GM18502 (cell line): Measurements from ENCODE around the gene SLC16A13.
"Not testable (repeated sequence)": the region's sequence is repeated elsewhere in the genome, so short reads cannot be mapped to it uniquely, and the experiment has no call there.

Experiments used
- ATAC-seq: cut with Tn5 transposase; IDR thresholded peaks from one replicate; pipeline ENCODE4 v1.9.1; 2021; ENCODE audit warnings: mild to moderate bottlenecking; ENCODE audit not compliant: unreplicated experiment, poor library complexity

Gene SLC16A13

DNA sequence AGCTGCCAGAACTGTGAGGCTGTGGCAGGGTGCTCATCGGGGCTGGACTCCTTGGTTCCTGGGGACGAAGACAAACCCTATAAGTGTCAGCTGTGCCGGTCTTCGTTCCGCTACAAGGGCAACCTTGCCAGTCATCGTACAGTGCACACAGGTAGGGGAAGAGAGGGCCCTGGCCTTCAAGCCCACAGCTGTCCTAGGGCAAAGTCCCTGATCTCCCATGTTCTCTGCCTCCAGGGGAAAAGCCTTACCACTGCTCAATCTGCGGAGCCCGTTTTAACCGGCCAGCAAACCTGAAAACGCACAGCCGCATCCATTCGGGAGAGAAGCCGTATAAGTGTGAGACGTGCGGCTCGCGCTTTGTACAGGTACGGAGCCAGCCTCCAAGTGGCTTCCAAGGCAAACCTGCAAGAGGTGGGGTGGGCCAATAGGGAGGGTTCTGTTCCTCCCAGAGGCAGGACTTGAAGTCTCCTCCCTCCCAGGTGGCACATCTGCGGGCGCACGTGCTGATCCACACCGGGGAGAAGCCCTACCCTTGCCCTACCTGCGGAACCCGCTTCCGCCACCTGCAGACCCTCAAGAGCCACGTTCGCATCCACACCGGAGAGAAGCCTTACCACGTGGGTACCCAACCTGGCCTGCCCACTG lies 9.2 kb upstream of the SLC16A13 start:
- no peak for ATAC-seq

DNA sequence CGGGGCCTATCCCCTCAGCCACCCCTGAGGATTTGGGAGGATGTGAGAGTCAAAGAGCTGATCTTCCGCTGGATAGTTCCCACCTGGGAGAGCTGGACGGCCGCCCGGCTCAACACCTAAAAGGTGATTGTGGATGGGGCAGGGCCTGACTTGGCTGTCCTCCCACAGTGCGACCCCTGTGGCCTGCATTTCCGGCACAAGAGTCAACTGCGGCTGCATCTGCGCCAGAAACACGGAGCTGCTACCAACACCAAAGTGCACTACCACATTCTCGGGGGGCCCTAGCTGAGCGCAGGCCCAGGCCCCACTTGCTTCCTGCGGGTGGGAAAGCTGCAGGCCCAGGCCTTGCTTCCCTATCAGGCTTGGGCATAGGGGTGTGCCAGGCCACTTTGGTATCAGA lies 8.5 kb upstream of the SLC16A13 start:
- ATAC-seq: no peak

DNA sequence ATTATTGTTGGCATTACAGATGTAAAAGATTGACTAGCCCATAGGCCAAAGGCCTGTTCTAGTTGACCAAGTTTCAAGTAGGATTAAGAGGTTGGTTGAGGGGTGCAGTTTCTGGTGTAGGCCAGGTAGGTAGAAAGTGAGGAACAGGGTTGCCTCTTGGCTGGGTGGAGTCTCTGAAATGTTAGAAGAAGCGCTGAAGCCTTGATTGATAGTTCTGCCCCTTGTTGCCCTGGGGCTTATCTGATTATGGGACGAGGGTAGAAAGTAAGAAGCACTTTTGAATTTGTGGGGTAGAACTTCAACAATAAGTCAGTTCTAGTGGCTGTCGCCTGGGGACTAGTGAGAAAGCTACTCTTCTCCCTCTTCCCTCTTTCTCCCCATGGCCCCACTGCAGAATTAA lies 6.7 kb upstream of the SLC16A13 start:
- ATAC-seq: no peak

DNA sequence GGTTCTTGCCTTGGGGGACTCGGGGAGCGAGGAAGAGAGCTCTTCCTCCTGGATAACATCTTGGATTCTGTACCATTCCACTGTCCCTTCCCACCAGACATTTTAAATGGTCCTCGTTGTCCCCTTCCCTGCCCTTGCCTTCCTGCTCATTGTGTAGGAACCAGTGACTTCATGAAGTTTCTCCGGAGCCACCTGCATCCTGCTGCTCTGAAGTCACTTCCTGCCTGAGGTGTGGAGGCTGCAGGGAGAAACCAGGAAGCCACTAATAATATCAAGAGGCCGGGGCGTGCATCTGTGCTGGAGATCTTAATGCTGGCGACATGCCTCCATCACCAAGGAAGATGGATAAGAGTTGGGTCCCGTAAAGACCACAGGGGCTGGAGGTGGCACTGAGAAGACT lies 6.2 kb upstream of the SLC16A13 start:
- no peak for ATAC-seq

DNA sequence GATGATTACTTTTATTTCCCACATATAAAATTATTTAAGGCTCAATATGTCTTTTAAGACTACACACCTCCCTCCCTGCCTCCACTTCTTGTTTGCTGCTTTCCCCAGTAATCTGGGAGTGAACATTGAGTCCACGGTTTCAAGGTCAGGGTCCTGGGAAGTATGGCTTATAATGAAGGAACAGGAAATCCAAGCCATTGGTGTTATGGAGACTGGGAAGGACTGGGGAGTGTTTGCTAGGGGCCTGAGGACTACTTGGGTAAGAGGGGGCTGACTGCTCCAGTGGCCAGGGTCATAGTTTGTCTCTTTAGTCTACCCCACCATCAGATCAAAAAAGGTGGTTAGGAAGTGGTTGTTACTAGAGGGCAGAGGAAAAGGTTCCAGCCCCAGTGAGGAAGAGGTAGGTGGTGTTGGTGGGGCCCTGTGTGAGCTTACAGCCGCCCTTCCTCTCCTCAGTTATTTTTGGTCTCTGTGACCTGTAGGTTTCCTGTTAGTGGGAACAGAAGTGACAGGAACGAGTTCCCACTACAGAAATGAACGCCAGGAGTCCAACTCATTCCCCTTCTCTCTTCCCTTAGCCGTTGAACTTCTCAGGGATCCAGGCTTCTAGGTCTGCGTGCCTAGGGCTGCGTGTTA lies 742 bp upstream of the SLC16A13 start:
- ATAC-seq: peak; percentile 22

DNA sequence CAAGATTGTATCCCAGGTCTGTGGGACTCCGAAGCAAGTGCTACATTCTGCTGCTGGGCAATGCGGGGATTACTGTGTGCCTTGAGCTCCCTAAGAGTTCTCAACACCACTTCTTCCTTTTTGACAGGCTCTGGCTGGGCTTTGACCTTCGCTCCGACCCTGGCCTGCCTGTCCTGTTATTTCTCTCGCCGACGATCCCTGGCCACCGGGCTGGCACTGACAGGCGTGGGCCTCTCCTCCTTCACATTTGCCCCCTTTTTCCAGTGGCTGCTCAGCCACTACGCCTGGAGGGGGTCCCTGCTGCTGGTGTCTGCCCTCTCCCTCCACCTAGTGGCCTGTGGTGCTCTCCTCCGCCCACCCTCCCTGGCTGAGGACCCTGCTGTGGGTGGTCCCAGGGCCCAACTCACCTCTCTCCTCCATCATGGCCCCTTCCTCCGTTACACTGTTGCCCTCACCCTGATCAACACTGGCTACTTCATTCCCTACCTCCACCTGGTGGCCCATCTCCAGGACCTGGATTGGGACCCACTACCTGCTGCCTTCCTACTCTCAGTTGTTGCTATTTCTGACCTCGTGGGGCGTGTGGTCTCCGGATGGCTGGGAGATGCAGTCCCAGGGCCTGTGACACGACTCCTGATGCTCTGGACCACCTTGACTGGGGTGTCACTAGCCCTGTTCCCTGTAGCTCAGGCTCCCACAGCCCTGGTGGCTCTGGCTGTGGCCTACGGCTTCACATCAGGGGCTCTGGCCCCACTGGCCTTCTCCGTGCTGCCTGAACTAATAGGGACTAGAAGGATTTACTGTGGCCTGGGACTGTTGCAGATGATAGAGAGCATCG lies 2.4 kb downstream of the SLC16A13 start:
- no peak for ATAC-seq

DNA sequence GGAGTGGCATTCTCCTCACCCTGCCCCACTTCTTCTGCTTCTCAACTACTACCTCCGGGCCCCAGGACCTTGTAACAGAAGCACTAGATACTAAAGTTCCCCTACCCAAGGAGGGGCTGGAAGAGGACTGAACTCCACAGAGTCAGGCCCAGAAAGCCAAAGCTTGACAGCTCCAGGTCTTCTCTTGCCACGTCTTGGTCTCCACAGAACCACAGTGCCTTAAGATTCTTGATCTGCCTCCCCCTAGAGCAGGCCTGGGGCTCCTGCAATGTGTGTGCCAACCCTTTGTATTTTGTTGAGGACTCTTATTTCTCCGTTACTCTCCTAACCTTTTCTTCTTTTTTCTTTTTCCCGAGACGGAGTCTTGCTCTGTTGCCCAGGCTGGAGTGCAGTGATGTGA lies 4.0 kb downstream of the SLC16A13 start:
- ATAC-seq: no peak

DNA sequence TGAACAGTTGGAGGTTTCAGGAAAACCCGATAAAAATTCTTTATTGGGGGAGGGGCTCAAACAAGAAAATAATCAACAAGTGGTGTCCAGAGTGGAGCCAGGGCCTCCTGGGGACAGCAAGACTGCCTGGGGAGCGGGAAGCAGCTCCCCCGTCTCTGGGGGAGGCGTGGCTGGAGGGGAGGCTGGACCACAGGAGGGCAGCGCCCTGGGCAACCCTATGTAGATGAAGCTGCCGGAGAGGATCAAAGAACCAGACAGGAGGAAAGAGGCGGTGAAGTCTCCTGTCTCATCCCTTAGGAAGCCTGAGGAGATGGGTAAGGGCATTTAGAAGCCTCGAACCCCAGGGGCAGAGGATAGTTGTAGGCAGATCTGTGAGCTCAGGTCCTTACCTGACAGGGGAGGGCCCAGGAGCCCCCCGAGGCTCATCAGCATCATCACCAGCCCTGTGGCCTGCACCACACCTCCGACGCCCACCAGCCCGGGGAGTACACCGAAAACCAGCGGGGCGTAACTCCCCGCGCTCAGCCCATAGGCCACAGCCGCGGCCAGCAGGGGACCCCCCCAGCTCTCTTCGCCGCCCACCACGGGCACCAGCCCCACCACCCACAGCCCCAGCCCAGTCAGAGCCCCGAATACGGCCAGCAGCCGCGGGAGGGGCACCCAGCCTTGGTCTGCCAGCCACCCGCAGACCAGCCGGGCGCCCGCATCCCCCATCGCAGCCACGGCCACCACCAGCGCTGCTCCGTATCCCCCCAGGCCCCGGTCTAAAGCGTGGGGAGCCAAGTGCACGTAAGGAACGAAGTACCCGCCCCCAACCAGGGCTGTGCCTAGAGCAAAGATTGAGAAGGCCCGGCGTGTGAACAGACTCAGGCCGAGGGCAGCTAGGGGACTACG lies 6.0 kb downstream of the SLC16A13 start:
- ATAC-seq: no peak

DNA sequence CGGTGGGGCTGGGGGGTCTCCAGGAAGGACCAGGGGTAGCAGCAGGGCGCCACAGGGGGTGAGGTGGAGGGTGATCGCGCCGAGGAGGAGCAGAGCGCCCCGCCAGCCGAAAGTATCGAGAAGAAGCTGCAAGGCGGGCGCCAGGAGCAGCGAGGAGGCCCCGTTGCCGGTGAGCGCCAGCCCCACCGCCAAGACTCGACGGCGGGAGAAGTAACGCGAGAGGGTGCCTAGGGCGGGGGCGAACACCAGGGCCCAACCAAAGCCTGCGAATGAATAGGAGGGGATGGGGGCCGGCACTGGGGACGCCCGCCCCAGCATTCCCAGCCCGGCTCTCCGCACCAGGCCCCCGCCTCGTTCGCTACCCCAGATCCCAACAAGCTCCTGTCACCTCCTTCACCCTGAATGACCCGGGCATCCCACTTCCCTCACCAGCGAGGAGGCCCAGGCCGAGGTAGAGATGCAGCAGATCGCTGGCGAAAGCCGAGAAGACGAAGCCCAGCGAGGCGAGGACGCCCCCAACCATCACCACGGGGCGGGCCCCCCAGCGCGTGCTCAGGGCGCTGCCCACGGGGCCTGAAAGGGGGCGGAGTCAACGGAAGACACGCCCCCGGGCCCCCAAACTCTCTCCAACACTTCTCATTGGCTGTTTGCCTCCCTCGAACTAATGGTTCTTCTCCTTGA lies 6.8 kb downstream of the SLC16A13 start:
- no peak for ATAC-seq

DNA sequence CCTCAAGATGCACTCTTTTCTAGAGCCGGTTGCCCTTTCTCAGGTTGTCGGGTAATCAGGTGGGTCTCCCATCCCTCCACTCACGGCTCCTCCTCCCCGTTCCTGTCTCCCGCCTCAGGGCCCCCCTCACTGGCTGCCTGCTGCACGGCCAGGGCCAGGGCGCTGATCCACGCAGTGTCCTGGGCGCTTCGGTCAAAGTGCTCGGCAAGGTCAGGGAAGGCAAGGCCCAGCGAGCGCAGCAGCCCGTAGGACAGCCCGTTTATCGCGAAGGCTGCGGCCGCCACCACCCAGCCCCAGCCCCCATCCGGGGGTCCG lies 7.3 kb downstream of the SLC16A13 start:
- ATAC-seq: no peak

DNA sequence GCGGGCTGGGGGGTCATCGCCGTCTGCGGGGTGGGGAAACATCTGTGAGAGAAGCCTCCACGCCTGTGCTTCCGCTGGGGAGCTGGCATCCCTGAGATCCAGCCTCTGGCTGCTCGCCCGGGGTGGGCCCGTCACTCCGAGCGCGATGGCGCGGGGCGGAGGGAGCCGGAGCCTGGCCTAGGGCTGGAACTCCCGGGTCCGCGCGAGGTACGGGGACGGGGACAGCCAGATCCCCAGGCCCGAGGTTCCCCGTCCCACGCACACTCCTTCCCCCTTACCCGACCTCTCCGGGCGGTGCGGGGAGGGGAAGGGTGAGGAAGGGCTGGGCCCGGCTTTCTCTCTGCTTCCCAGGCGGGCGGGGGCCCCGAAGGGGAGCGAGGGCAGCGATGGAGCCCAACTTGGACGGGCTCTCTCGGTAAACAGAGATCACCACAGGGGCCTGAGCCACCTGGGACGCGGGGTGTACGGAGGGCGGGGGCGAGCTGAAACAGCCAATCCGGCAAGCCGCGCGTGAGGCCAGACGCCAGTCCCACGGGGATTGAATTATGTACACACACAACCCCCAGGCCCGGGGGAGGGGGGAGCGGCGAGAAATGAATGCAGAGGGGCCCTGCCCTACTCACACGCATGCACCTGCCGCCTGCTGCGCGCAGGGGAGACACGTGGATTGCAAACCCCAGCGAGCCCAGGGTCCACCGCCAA lies 7.8 kb downstream of the SLC16A13 start, which contains the start of gene SLC16A11:
TSS of gene SLC16A11 (minus strand) at position 596 of the 702 bp plus-strand sequence. CDS start at position 17, 579 bp downstream.
- no peak for ATAC-seq

DNA sequence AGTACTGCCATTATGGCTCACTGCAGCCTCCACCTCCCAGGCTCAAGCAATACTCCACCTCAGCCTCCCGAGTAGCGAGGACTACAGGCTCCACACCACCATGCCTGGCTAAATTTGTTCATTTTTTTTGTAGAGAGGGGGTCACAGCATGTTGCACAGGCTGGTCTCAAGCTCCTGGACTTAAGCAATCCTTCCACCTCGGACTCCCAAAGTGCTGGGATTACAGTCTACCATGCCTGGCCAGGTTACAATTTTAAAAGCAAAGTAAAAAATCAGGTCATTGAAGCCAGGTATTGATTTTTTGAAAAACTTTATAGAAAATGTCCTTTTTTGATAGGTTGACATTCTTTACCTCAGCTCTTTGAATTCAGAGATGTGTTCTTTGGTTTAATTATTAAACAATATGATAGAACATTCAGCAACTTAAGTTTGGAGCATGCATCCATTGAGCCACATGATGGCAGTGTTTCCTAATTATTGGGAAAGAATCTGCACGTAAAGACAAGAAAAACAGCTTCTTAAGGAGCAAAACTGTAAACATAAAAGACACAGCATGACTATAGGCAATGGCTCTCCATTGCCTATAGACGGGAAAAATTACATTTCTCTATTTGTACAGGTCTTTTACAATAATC lies 9.8 kb downstream of the SLC16A13 start:
- no peak for ATAC-seq

DNA sequence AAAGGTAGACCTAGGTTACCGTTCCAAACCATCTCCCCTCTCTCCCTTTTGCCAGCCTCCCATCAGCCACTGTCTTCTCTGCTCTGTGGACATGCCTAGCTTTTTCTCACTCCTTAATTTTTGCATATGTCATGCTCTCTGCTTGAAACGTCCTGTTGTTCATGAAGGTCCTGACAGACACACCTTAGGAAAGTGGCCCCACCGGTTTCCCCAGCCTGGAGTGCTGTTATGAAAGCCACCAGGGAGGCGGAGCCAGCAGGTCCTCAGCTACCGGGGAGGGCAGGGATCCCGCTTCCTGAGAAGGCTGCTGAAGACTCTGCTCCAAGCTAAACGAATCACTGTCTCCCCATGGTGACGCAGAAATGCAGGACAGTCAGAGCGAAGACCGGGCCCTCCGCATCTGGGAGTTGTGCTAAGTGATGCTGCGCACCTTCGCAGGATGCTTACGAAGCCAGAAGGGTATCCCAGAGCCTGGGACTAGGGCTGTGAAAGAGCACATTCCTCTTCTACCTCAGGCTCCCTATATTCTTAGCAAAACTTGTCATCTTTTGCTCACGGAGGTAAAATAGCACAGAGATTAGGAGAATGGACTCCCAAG lies 10.4 kb downstream of the SLC16A13 start:
- ATAC-seq: no peak

DNA sequence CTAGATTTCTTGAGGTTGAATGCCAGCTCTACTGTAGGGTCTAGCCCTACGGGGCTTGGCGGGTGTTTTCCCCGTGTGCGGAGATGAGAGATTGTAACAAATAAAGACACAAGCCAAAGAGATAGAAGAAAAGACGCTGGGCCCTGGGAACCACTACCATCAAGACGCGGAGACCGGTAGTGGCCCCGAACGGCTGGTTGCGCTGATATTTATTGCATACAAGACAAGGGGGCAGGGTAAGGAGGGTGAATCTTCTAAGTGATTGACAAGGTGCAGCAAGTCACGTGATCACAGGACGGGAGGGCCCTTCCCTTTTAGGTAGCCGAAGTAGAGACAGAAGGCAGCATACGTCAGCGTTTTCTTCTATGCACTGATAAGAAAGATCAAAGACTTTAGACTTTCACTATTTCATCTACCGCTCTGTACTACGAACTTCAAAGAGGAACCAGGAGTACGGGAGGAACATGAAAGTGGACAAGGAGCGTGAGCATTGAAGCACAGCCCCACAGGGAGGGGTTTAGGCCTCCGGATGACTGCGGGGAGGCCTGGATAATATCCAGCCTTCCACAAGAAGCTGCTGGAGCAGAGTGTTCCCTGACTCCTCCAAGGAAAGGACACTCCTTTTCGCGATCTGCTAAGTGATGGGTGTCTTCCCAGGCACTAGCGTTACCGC lies 11.0 kb downstream of the SLC16A13 start:
- ATAC-seq: not testable (repeated sequence)

DNA sequence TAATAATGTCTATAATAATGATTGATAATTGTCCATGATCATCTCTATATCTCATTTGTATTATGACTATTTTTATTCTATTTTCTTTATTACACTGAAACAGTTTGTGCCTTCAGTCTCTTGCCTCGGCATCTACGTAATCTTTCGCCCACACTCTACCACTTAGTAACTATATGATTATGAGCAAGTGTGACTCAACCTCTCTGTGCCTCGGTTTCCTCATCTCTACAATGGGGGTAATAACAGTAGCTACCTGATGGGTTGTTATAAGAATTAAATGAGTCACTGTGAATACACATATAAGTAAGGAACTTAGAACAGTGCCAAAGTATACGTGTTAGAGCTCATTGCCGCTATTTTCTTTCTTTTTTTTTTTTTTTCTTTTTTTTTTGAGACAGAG lies 11.8 kb downstream of the SLC16A13 start:
- ATAC-seq: no peak

DNA sequence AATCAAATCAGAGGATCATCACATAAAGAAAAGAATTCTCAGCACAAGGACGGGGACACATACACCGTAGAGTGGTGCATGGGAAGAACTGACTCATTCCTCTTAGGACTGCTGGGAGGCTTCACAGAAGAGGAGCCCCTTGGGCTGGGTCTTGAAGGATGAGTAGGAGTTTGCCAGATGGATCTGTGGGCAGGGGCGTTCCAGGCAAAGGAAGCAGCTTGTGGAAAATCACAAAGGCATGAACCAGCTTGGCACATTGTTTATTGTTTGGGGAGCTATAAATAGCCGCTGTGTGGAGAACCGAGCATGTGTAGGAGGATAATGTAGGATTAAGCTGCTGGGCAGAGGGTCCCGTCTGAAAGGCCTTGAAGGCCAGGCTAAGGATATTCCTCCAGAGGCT lies 13.2 kb downstream of the SLC16A13 start:
- no peak for ATAC-seq

DNA sequence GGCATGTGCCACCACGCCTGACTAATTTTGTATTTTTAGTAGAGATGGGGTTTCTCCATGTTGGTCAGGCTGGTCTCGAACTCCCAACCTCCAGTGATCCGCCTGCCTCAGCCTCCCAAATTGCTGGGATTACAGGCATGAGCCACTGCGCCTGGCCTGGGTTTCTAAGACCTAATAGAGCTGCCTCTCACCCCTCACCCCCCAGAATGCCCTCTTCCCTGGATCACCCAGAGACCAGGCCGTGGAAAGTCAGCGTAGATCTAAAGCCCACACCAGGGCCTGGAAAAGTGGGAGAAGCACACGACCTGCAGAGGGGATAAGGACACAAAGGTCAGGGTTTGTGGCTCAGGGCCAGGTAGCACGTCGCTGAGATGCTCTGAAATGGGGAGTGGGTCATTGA lies 14.8 kb downstream of the SLC16A13 start:
- not testable (repeated sequence) for ATAC-seq

DNA sequence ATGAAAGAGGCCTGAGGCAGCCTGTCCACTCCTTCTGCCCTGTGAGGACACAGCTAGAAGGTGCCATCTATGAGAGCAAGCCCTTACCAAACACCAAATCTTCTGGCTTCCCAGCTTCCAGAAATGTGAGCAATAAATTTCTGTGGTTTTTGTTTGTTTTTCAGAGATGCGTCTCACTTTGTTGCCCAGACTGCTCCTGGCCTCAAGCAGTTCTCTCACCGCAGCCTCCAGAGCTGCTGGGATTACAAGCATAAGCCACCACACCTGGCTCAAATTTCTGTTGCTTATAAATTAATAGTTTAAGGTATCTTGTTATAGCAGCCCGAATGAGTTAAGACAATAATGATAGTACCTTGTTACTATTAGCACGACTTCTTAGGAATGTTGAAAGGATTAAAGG lies 20.6 kb downstream of the SLC16A13 start:
- no peak for ATAC-seq
